Activated naive CD8-positive, alpha-beta T cell treated with anti-CD3 and anti-CD28 coated beads, Interleukin-2, amount 50 U/mL, for 24 hours (primary cell): ENCODE results near the gene MFN2.

ENCODE experiments used
- ATAC-seq: fragments of 150-1000 bp; cut with Tn5 transposase; one replicate; pipeline ENCODE4 v1.10.0; 2021
- DNase-seq: peaks from one replicate; pipeline ENCODE4 v3.0.0; 2021
- H3K27ac Mint-ChIP-seq: one replicate; pipeline ENCODE4 v1.8.0; 2021; ENCODE audit warnings: mild to moderate bottlenecking, mixed read lengths
- H3K27me3 Mint-ChIP-seq: one replicate; pipeline ENCODE4 v1.8.0; 2021; ENCODE audit warnings: mixed read lengths
- H3K36me3 Mint-ChIP-seq: one replicate; pipeline ENCODE4 v1.8.0; 2021; ENCODE audit warnings: low read depth, mixed read lengths
- H3K4me1 Mint-ChIP-seq: one replicate; pipeline ENCODE4 v1.8.0; 2021; ENCODE audit warnings: mixed read lengths
- H3K4me3 Mint-ChIP-seq: one replicate; pipeline ENCODE4 v1.8.0; 2021; ENCODE audit warnings: mild to moderate bottlenecking, moderate library complexity, mixed read lengths
- H3K9me3 Mint-ChIP-seq: one replicate; pipeline ENCODE4 v1.8.0; 2021; ENCODE audit warnings: mixed read lengths

MFN2 gene

DNA sequence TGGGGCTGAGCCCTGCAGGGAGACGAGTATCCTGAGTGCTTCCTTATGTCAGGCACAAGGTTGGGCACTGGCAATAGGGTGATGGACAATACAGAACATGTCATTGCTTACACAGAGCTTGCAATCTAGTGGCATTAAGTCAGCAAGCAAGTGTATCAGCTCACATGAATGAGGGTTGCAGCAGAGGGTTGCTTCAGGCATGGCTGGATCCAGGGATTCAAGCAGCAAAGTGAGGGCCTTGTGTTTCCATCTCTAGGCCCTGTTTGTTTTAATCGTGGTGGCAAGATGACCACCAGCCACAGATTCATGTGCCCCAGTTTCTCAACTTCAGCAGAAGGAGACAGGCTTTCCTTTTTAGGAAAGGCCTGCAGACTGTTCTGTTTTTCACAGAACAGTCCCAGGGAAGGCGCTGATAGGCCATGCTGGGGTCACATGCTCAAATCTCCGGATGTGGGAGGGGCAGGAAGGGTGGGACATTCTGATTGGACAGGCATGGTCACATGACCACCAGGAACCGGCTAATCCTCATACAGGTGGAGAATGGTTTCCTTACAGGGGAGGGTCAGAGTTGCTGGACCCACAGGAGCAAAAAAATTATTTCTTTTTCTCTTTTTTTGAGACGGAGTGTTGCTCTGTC lies 31.3 kb upstream of the MFN2 start:
- Mint-ChIP-seq H3K36me3 (peaks cover 27% of the 10 kb centered on the region), H3K27me3 (no peaks in the 10 kb centered on the region), H3K27ac (no peak overlapping the region), H3K9me3 (peaks cover 6% of the 10 kb centered on the region), H3K4me1 (no peaks in the 10 kb centered on the region), H3K4me3 (no peak overlapping the region)
- ATAC-seq: no peak
- DNase-seq: peak; percentile 29

DNA sequence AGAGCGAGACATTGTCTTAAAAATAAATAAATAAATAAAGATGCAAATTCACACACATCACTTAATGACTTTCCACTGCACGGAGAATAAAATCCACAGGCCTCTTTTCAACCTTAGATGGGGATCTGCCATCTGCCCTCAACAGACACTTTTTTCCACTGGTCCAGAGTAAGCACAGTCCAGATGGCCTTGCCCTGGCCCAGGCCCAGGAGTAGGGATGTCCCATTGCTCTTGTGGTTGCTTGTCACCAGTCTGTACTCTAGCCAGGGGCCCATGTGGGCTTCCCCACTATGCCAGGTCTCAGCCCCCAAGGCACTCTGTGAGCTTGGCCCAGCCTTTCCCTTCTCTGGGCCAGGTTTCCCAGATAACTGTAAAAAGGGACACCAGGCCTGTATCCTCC lies 28.3 kb upstream of the MFN2 start:
- no peak for DNase-seq

DNA sequence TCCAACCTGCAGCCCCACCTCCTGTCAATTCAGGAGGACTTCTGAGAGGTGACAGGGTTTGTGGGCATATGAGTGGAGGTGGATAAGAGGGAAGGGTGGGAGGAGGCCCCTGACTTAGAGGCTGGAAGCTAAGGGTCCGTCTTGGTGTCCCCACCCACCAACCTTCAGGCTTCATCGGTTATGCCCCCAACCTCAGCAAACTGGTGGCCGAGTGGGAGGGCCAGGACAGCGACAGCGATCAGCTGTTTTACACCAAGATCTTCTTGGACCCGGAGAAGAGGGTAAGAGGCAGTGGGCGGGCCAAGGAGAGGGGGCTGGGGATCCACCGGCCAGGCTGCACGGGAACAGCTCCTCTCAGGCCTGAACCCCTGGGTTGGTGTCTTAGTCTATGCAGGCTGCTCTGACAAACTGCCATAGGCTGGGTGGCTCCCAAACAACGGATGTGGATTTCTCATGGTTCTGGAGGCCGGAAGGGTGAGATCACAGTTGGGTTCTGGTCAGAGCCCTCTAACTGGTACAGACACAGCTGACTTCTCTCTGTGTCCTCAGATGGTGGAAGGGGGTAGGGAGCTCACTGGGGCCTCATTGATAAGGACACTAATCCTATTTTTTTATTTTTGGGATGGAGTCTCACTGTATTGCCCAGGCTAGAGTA lies 27.7 kb upstream of the MFN2 start:
- H3K4me3 Mint-ChIP-seq: no peak overlapping the region
- peaks cover 23% of the 10 kb centered on the region for H3K36me3 Mint-ChIP-seq
- H3K4me1 Mint-ChIP-seq: no peaks in the 10 kb centered on the region
- H3K27ac Mint-ChIP-seq: no peak overlapping the region
- no peak for DNase-seq
- H3K27me3 Mint-ChIP-seq: no peaks in the 10 kb centered on the region
- no peaks in the 10 kb centered on the region for H3K9me3 Mint-ChIP-seq
- peak; percentile 12 for ATAC-seq

More for the DNA sequence above, 28.3 kb upstream of the MFN2 start:
- H3K4me1 Mint-ChIP-seq: no peaks in the 10 kb centered on the region
- peaks cover 19% of the 10 kb centered on the region for H3K36me3 Mint-ChIP-seq
- no peak overlapping the region for H3K4me3 Mint-ChIP-seq
- no peaks in the 10 kb centered on the region for H3K9me3 Mint-ChIP-seq
- no peak for ATAC-seq
- no peak overlapping the region for H3K27ac Mint-ChIP-seq
- no peaks in the 10 kb centered on the region for H3K27me3 Mint-ChIP-seq

DNA sequence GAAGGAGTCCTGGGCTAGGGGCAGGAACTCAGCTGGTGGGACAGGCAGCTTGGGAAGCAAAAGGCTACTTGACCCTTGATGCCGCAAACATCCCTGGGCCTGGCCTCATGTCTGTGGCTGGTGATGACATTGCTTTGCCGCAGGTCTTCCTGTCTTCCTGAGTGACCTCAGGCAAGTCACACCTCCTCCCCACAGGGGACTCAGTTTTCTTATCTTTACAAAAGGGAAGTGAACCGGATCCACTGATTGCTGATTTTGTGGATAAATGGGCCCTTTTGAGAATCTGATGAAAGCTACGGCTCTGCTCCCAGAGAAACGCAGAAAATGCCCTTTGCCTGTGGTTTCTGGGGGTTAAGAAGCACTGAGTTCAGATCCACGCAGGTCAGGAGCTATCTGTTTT lies 25.0 kb upstream of the MFN2 start:
- Mint-ChIP-seq H3K36me3 (peaks cover 18% of the 10 kb centered on the region), H3K4me1 (no peaks in the 10 kb centered on the region), H3K27me3 (no peaks in the 10 kb centered on the region), H3K27ac (no peak overlapping the region), H3K4me3 (no peak overlapping the region), H3K9me3 (no peaks in the 10 kb centered on the region)
- ATAC-seq: no peak
- DNase-seq: no peak

DNA sequence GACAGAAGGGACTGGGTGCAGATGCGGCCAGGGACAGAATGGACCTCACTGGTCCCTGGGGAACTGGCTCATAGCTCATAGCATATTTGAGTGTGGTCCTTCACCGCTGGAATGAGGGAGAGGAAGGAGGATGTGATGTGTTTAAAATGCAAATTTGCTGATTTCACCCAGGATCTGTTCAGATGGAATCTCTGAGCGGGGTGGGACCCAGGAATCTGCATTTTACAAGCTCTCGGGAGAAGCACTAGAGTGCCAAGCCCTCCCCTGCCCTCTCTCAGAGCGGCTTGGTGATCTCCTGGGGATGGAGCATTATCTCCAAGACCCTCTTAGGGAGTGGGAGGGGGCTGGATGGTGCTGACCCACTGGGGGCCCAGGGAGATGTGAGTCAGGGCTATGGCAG lies 22.8 kb upstream of the MFN2 start:
- peaks cover 15% of the 10 kb centered on the region for H3K36me3 Mint-ChIP-seq
- H3K27me3 Mint-ChIP-seq: no peaks in the 10 kb centered on the region
- H3K4me3 Mint-ChIP-seq: no peak overlapping the region
- H3K9me3 Mint-ChIP-seq: no peaks in the 10 kb centered on the region
- DNase-seq (no peak), ATAC-seq (no peak)
- H3K4me1 Mint-ChIP-seq: no peaks in the 10 kb centered on the region
- no peak overlapping the region for H3K27ac Mint-ChIP-seq

DNA sequence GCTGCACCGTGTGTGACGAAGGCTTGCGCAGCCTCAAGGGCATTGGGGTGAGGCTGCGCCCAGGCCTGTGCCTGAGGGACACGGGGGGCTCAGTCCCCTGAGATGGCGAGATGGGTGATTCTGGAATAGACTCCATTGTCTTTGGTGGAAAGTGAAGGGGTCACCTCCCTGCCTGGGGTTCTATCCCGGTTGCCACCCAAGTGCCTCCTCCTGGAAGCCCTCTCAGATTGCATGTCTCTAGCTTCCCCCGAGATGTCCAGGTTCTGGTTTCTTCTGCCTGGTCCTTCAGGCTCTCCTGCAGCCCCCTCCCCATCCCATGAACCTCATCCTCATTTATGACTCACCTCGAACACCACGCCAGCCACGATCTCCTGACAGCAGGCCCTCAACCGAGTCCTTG lies 22.3 kb upstream of the MFN2 start:
- no peak for ATAC-seq
- Mint-ChIP-seq H3K36me3 (peaks cover 10% of the 10 kb centered on the region), H3K4me1 (no peaks in the 10 kb centered on the region), H3K27me3 (no peaks in the 10 kb centered on the region), H3K27ac (no peak overlapping the region), H3K4me3 (no peak overlapping the region), H3K9me3 (no peaks in the 10 kb centered on the region)
- DNase-seq: no peak

DNA sequence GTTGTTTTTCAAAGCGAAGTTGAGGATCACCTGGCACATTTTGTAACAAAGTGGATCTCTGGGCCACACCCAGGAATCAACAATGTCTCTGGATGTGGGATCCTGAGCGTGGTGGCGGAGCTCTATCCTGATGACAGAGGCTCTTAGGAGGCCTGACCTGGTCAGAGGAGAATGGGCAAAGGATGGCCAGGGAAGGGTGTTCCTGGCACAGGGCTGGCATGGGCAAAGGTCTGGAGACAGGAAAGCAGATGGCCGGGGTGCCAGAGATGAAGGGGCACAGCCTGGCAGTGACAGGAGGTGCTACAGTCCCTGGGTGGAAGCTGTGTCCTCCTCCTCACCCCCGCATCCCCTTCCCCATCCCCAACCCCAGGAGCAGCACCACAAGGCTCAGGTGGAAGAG lies 20.0 kb upstream of the MFN2 start:
- no peak overlapping the region for H3K4me3 Mint-ChIP-seq
- no peak overlapping the region for H3K27ac Mint-ChIP-seq
- no peaks in the 10 kb centered on the region for H3K27me3 Mint-ChIP-seq
- ATAC-seq: no peak
- H3K36me3 Mint-ChIP-seq: peaks cover 11% of the 10 kb centered on the region
- H3K9me3 Mint-ChIP-seq: no peaks in the 10 kb centered on the region
- H3K4me1 Mint-ChIP-seq: no peaks in the 10 kb centered on the region
- DNase-seq: no peak

DNA sequence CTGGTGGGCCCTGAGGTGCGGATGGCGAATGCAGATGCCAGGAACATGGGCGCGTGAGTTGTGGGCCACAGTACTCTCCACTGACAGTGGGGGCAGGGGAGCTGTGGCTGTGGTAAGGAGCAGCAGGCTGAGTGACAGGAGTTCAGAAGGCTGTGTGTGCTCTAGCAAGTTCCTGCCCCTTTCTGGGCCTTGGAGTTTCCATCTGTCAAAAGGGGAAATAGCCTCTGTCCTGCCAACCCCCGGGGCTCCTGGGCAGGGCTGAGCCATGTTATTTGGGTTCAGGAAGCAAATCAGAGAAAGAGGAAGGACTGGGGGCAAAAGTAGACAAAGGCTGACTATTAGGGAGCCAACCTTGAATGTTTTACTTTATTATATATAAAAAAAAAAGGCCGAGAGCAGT lies 19.5 kb upstream of the MFN2 start:
- Mint-ChIP-seq H3K9me3 (no peaks in the 10 kb centered on the region), H3K27ac (no peak overlapping the region), H3K27me3 (no peaks in the 10 kb centered on the region), H3K36me3 (peaks cover 12% of the 10 kb centered on the region), H3K4me1 (no peaks in the 10 kb centered on the region), H3K4me3 (no peak overlapping the region)
- ATAC-seq: no peak
- DNase-seq: no peak

DNA sequence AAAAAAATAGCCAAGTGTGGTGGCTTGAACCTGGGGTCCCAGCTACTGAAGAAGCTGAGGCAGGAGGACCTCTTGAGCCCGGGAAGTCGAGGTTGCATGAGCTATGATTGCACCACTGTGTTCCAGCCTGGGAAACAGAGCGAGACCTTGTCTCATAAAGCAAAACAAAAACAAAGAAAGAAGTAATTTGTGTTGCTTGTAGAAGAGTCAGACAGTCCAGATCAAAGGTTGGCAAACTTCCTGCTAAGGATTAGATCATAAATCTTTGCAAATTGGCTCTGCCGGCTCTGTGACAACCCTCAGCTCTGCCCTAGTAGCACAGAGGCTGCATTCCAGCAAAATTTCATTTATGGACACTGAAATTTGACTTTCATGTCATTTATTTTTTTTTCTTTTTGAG lies 19.0 kb upstream of the MFN2 start:
- Mint-ChIP-seq H3K4me3 (no peak overlapping the region), H3K27me3 (no peaks in the 10 kb centered on the region), H3K4me1 (no peaks in the 10 kb centered on the region), H3K27ac (no peak overlapping the region), H3K36me3 (peaks cover 15% of the 10 kb centered on the region), H3K9me3 (no peaks in the 10 kb centered on the region)
- DNase-seq (no peak), ATAC-seq (no peak)

DNA sequence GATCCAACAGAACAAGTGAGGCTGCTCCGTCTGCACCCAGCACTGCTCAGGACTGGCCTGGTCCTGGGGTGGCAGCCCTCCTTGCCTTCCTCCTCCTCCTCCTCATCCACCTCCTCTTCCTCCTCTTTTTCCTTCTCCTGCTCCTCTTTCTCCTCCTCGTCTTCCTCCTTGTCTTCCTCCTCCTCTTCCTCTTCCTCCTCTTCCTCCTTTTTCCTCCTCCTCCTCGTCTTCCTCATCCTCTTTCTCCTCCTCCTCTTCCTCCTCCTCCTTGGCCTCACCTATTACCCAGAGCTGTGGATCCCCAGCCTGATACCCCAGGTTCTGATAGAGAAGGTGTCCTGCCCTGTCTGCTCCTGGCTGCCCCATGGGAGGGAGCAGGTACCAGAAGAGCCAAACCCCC lies 16.6 kb upstream of the MFN2 start:
- H3K36me3 Mint-ChIP-seq: peaks cover 13% of the 10 kb centered on the region
- no peak for DNase-seq

DNA sequence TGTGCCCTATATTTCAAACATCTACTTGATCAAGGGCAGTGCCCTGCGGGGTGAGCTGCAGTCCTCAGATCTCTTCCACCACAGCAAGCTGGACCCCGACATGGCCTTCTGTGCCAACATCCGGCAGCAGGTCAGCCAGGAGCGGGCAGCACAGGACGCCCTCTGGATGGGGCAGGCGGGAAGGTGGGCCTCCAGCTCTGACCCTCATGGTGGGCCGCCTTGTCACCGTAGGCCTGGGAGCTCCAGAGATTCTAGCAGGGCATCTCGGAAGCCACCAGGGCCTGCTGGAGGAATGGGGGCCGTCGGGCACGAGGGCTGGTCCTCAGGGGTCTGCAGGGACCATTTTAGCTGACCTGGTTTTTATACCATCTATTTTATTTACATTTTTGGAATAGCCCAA lies 15.6 kb upstream of the MFN2 start:
- Mint-ChIP-seq H3K4me3 (no peak overlapping the region), H3K27ac (no peak overlapping the region), H3K9me3 (no peaks in the 10 kb centered on the region), H3K4me1 (no peaks in the 10 kb centered on the region), H3K36me3 (peaks cover 13% of the 10 kb centered on the region), H3K27me3 (no peaks in the 10 kb centered on the region)
- ATAC-seq: no peak
- DNase-seq: no peak

More for the DNA sequence above, 16.6 kb upstream of the MFN2 start:
- H3K27me3 Mint-ChIP-seq: no peaks in the 10 kb centered on the region
- no peaks in the 10 kb centered on the region for H3K4me1 Mint-ChIP-seq
- no peaks in the 10 kb centered on the region for H3K9me3 Mint-ChIP-seq
- ATAC-seq: no peak
- H3K27ac Mint-ChIP-seq: no peak overlapping the region
- no peak overlapping the region for H3K4me3 Mint-ChIP-seq

DNA sequence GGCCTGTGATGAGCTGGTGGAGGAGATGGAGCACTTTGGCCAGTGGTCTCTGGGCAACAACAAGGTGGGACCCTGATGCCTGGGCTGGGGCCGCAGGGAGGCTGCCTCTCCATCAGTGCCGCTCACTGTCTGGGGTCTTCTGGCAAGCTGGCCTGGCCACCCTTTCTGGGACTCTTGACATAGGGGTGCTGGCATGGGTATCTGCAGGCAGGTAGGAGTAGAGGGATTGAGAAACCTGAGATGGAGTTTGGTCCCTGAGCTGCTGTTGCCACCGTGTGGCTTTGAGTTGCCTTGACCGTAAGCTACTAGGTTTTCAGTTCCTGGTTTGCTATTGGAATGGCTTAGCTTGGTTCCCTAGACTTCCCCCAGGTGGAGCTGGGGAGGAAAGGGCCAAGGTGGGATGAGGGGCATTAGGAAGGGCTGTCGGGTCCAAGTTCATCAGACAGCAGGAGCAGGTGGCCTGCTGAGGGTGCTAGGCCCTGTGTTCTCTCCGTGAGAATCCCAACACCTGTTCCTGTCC lies 13.2 kb upstream of the MFN2 start:
- Mint-ChIP-seq H3K27me3 (no peaks in the 10 kb centered on the region), H3K4me1 (no peaks in the 10 kb centered on the region), H3K4me3 (no peak overlapping the region), H3K9me3 (no peaks in the 10 kb centered on the region), H3K36me3 (peaks cover 9% of the 10 kb centered on the region), H3K27ac (no peak overlapping the region)
- ATAC-seq (peak; percentile 20), DNase-seq (no peak)

DNA sequence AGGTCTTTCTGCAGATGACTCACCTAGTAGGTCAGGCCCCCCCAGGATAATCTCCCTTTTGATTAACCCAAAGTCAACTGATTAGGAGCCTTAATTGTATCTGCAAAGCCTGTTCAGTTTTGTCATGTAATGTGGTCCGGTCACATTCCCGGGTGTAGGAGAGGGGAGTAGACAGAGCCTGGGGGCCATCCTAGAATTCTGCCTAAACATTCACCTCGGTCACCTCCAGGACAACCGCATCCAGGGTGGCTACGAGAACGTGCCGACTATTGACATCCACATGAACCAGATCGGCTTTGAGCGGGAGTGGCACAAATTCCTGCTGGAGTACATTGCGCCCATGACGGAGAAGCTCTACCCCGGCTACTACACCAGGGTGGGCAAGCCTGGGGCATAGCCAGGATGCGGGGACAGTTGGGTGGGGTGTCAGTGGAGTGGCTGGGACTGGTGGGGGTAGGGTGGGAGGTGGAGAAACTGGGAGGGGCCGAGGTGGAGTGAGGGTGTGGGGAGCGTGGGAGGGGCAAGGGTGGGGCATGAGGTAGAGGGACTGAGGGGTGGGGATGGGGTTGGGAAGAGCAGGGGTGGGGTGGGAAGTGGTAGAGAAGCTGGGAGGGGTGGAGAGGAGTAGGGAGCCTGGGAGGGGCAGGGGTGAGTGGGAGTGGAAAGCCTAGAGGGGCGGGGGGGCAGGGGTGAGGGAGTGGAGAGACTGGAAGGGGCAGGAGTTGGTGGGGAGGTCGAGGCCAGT lies 9.6 kb upstream of the MFN2 start:
- Mint-ChIP-seq H3K27ac (no peak overlapping the region), H3K27me3 (no peaks in the 10 kb centered on the region), H3K4me1 (peaks cover 6% of the 10 kb centered on the region), H3K36me3 (peaks cover 12% of the 10 kb centered on the region), H3K9me3 (no peaks in the 10 kb centered on the region), H3K4me3 (no peak overlapping the region)
- DNase-seq (no peak), ATAC-seq (no peak)

DNA sequence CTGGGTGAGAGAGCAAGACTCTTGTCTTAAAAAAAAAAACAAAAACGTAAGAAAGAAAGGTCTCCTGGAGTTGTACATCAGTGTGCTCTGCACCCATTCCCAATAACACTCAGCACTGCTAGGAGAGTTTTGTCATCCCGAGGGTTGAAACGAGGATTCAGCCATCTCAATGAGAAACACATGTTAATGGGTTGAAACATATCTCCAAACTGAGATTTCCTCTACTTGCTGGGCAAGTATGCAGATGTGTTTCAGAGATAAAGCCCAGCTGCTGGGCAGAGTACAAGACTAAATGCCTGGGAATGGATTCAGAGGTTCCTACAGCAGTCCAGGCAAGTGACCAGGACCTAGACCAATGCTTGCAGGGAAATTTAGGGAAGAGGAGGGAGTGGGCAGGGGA lies 2.6 kb upstream of the MFN2 start:
- no peak overlapping the region for H3K27ac Mint-ChIP-seq
- no peak for DNase-seq
- H3K9me3 Mint-ChIP-seq: no peaks in the 10 kb centered on the region
- peaks cover 15% of the 10 kb centered on the region for H3K36me3 Mint-ChIP-seq
- peaks cover 31% of the 10 kb centered on the region for H3K4me1 Mint-ChIP-seq
- H3K27me3 Mint-ChIP-seq: no peaks in the 10 kb centered on the region
- no peak overlapping the region for H3K4me3 Mint-ChIP-seq
- ATAC-seq: no peak

DNA sequence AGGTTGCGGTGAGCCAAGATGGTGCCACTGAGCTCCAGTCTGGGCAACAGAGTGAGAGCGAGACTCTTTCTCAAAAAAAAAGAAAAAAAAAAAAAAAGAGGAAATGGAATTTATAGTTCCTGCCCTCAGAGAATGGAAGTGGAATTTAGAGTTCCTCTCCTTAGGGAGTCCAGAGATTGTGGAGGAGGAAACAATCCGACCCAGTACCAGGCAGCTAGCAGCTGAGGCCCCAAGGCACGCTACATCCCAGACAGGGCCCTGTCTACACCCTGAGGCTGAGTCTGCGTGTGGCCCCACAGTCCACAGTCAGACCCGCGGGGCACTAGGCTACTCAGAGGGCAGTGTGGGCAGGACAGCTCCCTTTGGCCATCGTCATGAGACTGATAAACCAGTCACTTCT lies 1.9 kb upstream of the MFN2 start:
- H3K27me3 Mint-ChIP-seq: no peaks in the 10 kb centered on the region
- no peaks in the 10 kb centered on the region for H3K9me3 Mint-ChIP-seq
- peaks cover 30% of the 10 kb centered on the region for H3K4me1 Mint-ChIP-seq
- H3K27ac Mint-ChIP-seq: no peak overlapping the region
- no peak overlapping the region for H3K4me3 Mint-ChIP-seq
- DNase-seq (no peak), ATAC-seq (no peak)
- H3K36me3 Mint-ChIP-seq: peaks cover 17% of the 10 kb centered on the region
